NCI-H2081 (cell line): ENCODE measurements around the gene MINK1.

Experiments used
- DNase-seq, 2 experiments: peaks; one replicate each; lab custom pipeline; 2025; lab: John Stamatoyannopoulos, UW

MINK1 gene

DNA sequence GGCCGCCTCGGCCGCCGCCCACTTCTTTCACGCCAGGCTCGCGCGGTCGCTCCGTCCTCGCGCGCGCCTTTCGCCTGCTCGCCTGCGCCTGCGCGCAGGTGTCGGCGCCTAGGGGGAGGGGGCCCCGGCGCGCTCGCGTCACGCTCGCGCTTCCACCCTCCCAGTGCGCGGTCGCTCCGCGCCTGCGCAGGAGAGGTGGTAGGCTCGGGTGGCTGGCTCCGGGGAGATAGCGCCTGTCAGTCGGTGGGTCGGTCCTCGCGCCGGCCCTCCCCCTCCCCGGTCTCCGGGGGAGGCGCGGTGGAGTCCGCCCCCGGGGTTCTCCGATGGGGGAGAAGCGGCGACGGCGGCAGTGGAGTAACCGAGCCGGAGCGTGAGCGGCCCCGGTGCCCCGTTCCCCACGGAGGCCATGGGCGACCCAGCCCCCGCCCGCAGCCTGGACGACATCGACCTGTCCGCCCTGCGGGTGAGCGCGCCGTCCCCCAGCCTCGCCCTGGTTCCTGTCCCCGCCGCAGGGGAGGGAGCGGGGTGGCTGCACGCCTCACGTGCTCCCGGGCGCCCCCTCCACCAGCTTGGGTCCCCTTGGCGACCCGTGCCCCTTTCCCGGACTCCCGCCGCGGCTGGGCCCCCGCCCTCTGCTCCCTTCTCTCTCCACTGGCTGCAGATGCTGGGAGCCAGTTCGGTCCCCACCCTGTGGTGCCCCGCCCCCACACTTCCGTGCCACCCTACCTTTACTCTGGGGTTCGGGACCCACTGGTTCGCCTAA lies at the start of gene MINK1:
Gene MINK1, plus strand, starts transcription at position 163 of the 763 bp plus-strand sequence. Its CDS starts 244 bp downstream, at position 407.
- DNase-seq: peak; percentile 82 to 89

DNA sequence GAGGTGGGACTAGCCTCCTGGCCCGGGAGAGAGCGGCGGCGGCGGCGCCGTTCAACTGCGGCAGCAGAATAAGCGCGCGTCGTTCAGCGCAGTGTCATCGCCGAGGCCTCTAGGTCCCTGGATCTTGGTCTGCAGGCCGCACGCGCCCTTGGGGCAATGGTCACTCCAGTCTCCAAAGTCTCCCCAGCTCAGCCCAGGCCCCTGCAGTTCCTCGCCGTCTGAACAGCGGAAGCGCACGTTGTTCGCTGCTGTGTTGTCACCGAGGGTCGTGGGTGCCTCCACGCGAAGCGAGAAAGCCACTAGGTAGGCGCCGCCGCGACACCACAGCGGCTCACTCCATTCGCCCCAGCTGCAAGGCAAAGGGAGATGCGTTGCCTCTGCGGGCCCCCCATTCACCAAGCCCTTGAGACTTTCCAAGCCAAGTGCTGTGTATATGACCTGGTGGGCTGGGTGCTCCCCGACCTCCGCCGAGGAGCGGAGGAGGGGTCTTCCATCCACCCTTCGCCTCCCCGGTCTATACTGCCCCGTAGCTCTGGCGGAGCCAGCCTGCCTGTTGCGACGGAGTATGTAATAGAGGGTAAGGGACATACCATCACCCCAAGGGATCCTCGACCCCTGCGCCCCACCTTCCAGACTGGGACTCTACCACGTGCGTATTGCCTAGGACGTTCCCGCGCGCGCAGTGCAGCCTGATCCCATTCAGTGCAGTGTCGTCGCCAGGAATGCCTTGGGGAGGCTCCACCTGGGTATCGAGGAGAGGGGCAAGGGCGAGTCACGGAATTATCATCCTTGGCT lies 47.6 kb upstream of the MINK1 start:
- DNase-seq: no peak

DNA sequence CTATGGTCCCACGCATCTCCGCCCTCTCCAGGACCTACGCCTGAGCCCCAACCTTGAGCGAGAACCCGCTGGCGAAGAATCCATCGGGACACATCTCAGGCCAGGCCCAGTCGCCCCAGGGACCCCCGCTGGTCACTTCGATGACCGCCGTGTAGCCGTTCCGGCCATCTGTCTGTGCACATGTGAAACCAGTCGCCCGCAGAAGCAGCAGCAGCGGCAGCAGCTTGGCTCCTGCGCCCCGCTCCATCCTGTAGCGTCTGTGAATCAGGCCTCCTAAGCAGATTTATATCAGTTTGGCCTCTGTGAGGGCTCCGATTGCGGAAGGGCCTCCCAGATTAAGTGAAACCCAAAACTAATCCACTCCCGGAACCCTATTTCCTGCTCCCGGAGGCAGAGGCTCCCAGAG lies 47.0 kb upstream of the MINK1 start, which contains the start of gene VMO1:
Gene VMO1, minus strand, starts transcription at position 259 of the 406 bp plus-strand sequence. Its CDS starts 12 bp downstream, at position 247.
- DNase-seq: no peak

DNA sequence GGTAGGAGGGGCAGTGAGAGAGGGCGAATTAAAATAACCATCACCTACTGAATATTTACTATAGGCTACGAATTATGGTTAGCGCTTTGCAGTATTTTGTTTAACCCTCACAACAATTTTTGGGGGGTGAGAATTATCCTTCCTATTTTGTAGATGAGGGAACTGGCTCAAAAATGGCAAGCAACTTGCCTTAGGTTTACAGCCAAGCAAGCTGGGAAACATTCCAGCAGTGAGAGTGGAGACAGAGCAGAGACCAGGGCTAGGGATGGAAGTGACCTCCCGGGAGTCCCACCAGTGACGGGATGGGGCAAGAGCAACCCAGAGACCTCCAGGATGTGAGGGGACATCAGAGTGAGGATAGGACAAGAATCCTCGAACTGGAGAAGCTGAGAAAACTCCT lies 46.6 kb upstream of the MINK1 start:
- DNase-seq: no peak

DNA sequence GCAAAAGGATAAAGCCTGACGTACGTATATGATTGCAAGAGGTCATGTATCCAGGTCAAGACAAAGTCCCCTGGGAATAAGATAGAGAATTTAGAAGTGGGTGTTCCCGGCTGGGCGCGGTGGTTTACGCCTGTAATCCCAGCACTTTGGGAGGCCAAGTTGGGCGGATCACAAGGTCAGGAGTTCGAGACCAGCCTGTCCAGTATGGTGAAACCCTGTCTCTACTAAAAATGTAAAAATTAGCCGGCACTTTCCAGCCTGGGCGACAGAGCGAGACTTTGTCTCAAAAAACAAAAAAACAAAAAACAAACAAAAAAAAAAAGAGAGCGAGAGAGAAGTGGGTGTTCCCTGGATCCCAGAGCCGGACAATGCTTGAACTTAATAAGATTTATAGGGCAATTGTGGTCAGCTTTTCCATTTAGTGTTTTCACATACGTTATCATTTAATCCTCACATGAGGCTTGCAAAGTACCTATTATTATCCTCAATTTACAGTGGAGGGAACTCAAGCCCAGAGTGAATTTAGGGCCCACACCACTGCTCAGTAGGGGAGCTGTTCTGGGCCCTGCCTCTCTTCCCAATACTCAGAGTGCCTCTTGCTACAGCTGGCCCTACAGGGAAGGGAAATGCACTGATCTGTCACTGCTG lies 44.9 kb upstream of the MINK1 start:
- DNase-seq: no peak

DNA sequence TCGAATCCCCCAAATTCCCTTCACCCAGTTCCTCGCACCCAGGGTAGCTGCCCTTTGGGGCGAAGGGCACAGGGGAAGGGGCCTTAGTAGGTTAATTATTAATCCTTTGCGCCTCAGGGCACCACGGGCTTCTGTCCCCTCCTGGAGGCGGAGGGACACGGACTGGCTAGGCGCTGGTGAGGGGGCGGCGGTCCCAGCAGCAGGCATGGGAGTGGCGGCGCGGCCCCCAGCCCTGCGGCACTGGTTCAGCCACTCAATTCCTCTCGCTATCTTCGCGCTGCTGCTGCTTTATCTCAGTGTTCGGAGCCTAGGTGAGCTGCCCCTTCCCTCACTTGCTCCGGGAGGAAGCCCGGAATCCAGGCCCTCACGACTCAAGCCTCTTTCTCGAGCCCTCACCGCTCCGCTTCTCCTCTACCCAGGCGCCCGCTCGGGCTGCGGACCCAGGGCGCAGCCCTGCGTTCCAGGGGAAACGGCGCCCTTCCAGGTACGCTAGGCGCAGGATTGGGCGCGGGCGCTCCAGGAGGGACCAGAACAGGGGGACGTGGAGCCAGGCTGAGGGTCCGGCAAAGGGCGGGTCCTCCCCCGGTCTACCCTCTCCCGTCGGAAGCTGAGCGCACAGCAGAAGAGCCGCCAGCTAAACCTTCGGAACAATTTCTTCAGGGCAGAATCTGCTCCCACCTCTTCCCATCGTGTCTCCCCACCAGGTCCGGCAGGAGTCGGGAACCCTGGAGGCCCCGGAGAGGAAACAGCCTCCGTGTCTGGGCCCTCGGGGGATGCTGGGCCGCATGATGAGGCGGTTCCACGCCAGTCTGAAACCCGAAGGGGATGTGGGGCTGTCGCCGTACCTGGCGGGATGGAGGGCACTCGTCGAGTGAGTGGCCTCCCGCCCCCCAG lies 44.1 kb upstream of the MINK1 start, which contains the start of gene GLTPD2:
Gene GLTPD2, plus strand, starts transcription at position 158 of the 894 bp plus-strand sequence. Its CDS starts 48 bp downstream, at position 206.
- no peak for DNase-seq

DNA sequence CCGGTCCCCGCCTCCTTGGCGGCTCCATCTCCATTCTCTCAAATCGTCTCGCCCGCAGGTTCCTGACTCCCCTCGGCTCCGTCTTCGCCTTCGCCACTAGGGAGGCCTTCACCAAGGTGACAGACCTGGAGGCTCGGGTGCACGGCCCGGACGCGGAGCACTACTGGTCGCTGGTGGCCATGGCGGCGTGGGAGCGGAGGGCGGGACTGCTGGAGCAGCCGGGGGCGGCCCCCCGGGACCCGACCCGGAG lies 43.5 kb upstream of the MINK1 start:
- DNase-seq: no peak

DNA sequence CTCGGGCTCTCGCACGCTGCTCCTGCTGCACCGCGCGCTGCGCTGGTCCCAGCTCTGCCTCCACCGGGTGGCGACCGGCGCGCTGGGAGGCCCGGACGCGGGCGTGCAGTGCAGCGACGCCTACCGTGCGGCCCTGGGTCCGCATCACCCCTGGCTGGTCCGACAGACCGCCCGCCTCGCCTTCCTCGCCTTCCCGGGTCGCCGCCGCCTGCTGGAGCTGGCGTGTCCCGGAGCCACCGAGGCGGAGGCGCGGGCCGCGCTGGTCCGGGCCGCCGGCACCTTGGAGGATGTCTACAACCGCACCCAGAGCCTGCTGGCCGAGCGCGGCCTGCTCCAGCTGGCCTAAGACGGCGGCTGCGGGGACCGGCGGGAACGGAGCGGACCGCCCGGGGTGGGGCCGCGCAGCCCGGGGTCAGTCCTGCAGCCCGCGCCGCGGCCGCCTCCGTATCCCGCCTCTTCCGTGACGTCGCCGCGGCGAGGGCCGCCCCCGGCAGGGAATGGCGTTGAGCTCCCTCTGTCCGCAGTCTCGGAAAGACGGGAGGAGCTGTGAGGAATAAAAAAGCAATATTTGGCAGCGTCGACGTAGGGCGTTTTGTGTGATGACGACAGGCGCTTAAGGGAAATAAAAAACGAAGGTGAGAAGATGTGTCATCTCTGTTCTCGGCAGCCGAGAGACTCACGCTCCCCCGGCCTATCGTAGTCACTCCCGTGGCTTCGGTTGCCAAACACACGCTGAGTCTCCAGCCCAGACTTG lies 43.0 kb upstream of the MINK1 start:
- DNase-seq: peak; percentile 58 to 75

DNA sequence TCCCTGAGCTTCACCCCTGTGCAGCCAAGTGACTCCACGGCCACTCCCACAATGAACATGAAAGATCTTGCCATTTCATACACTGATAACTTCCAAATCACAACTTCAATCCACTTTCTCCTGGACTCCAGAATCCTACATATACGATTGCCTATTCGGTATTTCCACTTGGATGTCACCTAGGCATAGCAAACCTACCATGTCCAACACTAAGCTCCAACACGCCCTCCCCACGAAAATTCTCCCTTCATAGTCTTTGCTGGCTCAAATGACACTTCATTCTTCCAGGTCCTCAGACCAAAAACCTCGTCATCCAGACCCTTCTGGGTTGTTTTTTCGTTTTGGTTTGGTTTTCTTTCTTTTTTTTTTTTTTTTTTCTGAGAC lies 42.4 kb upstream of the MINK1 start:
- no peak for DNase-seq

DNA sequence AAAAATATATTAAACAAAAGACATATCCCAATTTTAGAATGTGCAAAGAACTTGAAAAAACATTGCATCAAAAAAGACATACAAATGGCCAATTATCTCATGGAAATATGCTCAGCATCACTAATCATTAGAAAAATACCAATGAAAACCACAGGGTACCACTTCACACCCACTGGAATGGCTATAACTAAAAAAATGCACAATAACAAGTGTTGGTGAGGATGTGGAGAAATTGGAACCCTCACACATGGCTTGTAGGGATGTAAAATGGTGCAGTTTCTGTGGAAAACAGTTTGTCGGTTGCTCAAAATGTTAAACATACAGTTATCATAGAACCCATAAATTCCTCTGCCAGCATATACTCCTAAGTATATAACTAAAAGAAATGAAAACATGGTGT lies 38.0 kb upstream of the MINK1 start:
- DNase-seq: no peak

DNA sequence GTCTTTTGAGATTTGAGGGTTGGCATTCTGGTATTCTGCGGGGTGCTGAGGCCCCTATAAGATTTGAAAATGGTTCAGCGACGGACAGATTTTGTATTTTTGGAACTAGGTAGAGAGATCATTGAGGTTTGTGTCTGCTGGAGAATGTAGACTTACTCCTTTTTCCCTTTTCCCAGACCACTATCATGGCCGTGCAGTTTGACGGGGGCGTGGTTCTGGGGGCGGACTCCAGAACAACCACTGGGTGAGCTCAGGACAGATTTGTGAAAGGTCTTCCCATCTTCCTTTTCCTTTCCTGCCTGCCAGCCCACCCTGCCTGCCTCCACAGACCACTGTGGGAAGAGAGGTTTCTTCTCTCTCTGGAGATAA lies 36.6 kb upstream of the MINK1 start:
- DNase-seq: no peak

DNA sequence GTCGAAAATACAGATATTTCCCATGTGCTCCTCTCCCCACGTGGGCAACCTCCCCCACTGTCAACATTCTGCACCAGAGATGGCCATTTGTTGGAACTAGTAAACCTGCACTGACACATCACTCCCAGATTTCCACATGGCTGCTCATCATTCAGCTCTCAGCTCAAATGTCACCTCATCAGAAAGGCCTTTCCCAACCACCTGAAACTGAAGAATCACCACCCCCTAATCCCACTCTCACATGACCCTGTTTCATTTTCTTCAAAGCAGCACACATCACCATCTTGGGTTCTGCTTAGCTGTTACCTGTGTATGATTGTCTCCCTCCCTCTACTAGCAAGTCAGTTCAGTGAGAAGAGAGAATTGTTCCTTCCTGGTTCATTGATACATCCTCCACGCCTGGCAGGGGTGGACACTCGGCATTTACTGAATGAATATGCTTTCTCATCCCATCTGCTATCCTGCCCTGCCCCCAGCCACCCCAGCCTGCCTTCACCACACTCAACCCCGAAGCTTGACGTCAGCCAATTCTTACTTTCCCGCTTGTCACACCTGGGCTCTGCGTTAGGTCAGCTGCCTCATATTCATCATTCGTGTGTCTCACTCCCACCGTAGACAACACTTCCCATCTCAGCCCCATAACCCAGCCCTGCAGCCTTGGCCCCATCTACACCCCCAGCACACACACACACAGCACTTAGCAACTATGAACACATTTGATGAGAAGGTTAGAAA lies 32.5 kb upstream of the MINK1 start:
- DNase-seq: no peak

DNA sequence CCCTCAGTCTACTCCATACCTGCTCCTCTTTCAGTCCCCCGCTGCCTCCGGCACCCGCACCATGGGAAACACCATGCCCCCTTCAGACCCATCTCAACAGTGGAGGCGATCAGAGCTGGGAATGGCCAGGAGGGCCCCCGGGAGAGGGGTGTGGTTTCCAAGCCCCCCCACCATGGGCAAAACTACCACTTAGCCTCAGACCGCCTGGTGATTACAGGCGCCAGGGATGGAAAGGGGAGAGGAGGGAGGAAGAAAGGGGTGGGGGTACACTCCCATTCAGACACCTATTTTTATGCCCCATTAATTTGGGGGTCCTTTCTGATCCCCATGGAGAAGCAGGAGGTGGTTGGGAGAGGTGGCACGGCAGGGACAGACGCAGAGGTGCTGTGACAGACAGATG lies 30.9 kb upstream of the MINK1 start, which contains the start of gene C17orf114:
Gene C17orf114, minus strand, starts transcription at position 101 of the 400 bp plus-strand sequence.
- DNase-seq: no peak

DNA sequence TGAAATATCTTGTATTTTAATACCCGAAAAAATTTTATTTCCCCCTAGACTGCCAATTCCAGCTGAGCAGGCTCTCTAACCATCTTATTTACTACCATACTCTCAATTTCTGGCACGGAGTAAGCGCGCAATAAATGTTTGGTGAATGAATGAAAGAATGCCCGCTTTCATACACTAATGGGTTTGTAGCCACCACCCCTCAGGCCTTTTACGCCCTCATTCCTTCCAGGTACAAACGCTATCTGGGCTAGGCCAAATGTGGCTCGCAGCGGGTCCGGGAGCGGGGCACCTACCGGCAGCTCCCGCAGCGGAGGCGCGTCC lies 26.7 kb upstream of the MINK1 start:
- DNase-seq: peak in 1 of 2 experiments; percentile 30

DNA sequence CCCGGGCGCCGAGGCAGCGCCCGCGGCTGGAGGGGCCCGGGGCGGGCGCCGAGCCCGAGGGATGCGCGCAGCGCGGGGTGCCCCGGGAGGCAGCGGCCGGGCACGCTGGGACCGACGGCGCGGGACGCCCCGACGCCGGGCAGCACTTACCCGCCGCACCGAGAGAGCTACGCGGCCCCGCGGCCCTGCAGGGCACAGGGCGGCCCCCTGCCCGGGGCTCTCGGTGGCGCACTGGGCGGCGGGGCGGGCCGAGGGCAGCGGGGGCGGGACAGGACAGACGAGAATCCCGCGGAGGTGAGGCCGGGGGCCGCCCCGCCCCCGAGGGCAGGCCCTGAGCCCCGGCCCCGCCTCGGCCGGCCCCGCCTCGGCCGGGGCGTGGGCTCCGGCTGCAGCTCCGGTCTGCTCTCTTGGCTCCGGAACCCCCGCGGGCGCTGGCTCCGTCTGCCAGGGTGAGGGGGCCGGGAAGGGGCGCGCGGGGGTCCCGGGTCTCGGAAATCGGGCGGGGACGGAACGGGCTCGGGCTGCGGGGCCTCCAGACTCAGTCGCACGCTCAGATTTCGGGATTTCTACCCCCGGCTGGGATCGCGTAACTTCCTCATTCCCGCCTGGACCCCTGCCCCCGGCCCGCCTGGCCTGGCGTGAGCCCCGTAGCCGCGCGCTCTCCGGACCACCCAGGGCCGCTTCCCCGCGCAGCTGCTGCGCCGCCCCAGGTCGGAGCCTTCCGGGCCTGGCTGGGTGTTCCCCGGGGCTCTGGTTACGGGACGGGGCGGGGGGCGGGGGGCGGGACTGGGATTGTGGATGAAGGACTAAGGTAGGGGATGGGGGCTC lies 26.1 kb upstream of the MINK1 start, which contains the start of gene PLD2:
Gene PLD2, plus strand, starts transcription at position 376 of the 828 bp plus-strand sequence. CDS start 621 bp downstream, outside the sequence.
- peak; percentile 63 to 78 for DNase-seq

DNA sequence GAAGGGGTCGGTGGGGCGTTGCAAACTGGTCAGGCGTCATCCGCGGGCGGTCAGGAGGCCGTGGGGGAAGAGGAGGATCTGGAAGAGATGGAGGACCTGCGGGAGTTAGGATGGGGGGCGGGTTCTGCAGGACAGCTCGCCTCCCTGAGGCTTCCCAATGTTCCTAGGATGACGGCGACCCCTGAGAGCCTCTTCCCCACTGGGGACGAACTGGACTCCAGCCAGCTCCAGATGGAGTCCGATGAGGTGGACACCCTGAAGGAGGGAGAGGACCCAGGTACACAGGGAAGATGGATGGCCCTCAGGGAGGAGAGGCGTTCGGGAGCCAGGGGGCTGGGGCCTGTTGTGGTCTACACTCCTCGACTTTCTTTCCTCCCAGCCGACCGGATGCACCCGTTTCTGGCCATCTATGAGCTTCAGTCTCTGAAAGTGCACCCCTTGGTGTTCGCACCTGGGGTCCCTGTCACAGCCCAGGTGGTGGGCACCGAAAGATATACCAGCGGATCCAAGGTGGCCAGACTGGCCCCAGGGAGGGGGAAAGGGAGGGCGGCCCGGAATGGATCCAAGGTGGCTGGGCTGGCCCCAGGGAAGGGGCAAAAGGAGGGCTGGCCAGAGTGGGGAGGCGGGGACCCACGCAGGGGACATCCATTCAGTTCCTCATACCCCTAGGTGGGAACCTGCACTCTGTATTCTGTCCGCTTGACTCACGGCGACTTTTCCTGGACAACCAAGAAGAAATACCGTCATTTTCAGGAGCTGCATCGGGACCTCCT lies 25.3 kb upstream of the MINK1 start:
- no peak for DNase-seq

DNA sequence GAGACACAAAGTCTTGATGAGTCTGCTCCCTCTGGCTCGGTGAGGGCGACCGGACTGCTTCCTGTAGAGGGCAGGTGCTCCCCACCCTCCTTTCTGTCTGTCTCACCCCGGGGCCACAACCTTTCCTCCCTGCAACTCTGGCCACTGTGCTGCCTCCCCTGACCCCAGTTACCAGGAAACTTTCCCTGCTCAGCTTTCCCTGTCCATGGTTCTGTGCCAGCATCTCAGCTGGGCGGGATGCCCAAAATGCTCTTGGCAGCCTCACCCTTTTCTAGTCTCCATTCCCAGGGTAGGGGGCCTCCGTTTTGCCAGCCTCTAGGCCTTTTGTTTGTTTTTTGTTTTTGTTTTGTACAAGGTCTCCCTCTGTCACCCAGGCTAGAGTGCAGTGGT lies 24.8 kb upstream of the MINK1 start:
- no peak for DNase-seq

DNA sequence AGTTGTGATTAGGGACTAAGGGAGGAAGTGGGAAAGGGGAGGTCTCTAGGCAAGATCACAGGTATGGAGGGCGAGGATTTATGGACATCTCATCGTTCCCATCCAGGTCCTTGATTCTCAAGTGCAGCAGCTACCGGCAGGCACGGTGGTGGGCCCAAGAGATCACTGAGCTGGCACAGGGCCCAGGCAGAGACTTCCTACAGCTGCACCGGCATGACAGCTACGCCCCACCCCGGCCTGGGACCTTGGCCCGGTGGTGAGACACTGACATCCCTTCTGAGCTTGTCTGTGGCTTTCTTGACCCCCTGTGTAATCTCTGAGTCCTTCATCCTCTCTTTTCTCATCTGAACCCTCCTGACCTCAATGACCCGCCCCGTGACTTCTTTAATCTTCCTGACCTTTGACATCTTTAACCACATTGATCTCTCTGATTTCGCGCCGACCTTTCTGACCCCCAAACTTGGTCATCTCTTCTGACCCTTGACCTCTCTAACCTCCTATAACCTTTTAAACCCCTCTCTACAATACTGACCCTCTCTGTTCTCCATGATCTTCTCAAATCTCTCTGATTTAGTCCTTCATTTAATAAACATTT lies 22.3 kb upstream of the MINK1 start:
- no peak for DNase-seq
